HEK293 (cell line): ENCODE measurements around the gene GRHL3.

Source experiments
- IKZF3 ChIP-seq: fragments of 450-650 bp; IDR thresholded peaks from 2 replicates; pipeline ENCODE4 v1.5.0; 2018; ENCODE audit warnings: missing biosample characterization, mild to moderate bottlenecking, missing genetic modification characterization, moderate library complexity
- ZNF768 ChIP-seq: fragments of 450-650 bp; formaldehyde crosslinking; IDR thresholded peaks from 2 replicates; pipeline ENCODE4 v1.5.1; 2018; ENCODE audit warnings: missing biosample characterization, mild to moderate bottlenecking, missing genetic modification characterization
- ZNF830 ChIP-seq: fragments of 450-650 bp; IDR thresholded peaks from 2 replicates; pipeline ENCODE4 v1.5.0; 2018; ENCODE audit warnings: missing biosample characterization, missing genetic modification characterization, low read depth, mild to moderate bottlenecking, moderate library complexity
- ZSCAN16 ChIP-seq: fragments of 450-650 bp; formaldehyde crosslinking; IDR thresholded peaks from 2 replicates; pipeline ENCODE4 v1.5.1; 2016; ENCODE audit warnings: missing biosample characterization, missing genetic modification characterization
- TF ChIP-seq, protein P1 (sequence below): fragments of 450-650 bp; formaldehyde crosslinking; conservative IDR thresholded peaks from 2 replicates; pipeline ENCODE4 v1.5.1; 2016; ENCODE audit warnings: low read depth, missing biosample characterization, missing genetic modification characterization
- TF ChIP-seq, protein P2 (sequence below): fragments of 450-650 bp; formaldehyde crosslinking; IDR thresholded peaks from 2 replicates; pipeline ENCODE4 v1.5.1; 2016; ENCODE audit warnings: missing biosample characterization, missing genetic modification characterization
- TF ChIP-seq, protein P3 (sequence below): fragments of 450-650 bp; formaldehyde crosslinking; IDR thresholded peaks from 2 replicates; pipeline ENCODE4 v1.5.1; 2016; ENCODE audit warnings: missing biosample characterization, missing genetic modification characterization
- TF ChIP-seq, protein P4 (sequence below): fragments of 450-650 bp; formaldehyde crosslinking; IDR thresholded peaks from 2 replicates; pipeline ENCODE4 v1.5.1; 2016; ENCODE audit warnings: missing biosample characterization, missing genetic modification characterization, low read depth
- TF ChIP-seq, protein P5 (sequence below): fragments of 450-650 bp; formaldehyde crosslinking; IDR thresholded peaks from 2 replicates; pipeline ENCODE4 v1.5.1; 2016; ENCODE audit warnings: missing biosample characterization, missing genetic modification characterization

GRHL3 gene

DNA sequence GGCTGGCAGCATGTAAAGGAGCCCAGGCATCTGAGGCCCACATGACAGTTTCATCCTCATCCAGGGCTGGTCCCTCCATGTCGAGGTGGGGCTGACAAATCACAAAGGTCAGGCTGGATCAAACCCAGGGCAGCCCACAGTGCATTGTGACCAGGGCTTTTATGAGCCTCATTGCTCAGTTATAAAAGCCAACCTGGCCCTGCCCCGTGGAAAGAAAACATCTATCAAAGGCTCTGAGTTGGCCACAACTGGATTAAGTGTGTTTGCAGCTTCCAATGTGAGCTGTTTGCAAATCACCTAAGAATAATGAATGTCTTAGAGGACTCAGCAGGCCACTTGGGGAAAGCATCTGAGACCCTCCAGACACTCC lies 45.4 kb downstream of the GRHL3 start (continued):
- TF ChIP-seq IKZF3 (tag by site-specific recombination): no peak
- TF ChIP-seq, protein P1, sequence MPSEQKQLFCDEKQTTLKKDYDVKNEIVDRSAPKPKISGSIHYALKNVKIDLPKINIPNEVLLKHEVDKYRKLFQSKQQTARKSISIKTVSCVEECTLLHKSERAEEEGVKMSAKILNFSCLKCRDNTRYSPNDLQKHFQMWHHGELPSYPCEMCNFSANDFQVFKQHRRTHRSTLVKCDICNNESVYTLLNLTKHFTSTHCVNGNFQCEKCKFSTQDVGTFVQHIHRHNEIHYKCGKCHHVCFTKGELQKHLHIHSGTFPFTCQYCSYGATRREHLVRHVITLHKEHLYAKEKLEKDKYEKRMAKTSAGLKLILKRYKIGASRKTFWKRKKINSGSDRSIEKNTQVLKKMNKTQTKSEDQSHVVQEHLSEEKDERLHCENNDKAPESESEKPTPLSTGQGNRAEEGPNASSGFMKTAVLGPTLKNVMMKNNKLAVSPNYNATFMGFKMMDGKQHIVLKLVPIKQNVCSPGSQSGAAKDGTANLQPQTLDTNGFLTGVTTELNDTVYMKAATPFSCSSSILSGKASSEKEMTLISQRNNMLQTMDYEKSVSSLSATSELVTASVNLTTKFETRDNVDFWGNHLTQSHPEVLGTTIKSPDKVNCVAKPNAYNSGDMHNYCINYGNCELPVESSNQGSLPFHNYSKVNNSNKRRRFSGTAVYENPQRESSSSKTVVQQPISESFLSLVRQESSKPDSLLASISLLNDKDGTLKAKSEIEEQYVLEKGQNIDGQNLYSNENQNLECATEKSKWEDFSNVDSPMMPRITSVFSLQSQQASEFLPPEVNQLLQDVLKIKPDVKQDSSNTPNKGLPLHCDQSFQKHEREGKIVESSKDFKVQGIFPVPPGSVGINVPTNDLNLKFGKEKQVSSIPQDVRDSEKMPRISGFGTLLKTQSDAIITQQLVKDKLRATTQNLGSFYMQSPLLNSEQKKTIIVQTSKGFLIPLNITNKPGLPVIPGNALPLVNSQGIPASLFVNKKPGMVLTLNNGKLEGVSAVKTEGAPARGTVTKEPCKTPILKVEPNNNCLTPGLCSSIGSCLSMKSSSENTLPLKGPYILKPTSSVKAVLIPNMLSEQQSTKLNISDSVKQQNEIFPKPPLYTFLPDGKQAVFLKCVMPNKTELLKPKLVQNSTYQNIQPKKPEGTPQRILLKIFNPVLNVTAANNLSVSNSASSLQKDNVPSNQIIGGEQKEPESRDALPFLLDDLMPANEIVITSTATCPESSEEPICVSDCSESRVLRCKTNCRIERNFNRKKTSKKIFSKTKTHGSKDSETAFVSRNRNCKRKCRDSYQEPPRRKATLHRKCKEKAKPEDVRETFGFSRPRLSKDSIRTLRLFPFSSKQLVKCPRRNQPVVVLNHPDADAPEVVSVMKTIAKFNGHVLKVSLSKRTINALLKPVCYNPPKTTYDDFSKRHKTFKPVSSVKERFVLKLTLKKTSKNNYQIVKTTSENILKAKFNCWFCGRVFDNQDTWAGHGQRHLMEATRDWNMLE (tag by site-specific recombination): no peak
- no peak for TF ChIP-seq ZNF830 (tag by site-specific recombination)
- TF ChIP-seq ZSCAN16 (tag by site-specific recombination): peak; percentile 66; the same call in 1 of the 2 replicates
- TF ChIP-seq, protein P2, sequence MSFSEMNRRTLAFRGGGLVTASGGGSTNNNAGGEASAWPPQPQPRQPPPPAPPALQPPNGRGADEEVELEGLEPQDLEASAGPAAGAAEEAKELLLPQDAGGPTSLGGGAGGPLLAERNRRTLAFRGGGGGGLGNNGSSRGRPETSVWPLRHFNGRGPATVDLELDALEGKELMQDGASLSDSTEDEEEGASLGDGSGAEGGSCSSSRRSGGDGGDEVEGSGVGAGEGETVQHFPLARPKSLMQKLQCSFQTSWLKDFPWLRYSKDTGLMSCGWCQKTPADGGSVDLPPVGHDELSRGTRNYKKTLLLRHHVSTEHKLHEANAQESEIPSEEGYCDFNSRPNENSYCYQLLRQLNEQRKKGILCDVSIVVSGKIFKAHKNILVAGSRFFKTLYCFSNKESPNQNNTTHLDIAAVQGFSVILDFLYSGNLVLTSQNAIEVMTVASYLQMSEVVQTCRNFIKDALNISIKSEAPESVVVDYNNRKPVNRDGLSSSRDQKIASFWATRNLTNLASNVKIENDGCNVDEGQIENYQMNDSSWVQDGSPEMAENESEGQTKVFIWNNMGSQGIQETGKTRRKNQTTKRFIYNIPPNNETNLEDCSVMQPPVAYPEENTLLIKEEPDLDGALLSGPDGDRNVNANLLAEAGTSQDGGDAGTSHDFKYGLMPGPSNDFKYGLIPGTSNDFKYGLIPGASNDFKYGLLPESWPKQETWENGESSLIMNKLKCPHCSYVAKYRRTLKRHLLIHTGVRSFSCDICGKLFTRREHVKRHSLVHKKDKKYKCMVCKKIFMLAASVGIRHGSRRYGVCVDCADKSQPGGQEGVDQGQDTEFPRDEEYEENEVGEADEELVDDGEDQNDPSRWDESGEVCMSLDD (tag by site-specific recombination): no peak
- TF ChIP-seq, protein P3, sequence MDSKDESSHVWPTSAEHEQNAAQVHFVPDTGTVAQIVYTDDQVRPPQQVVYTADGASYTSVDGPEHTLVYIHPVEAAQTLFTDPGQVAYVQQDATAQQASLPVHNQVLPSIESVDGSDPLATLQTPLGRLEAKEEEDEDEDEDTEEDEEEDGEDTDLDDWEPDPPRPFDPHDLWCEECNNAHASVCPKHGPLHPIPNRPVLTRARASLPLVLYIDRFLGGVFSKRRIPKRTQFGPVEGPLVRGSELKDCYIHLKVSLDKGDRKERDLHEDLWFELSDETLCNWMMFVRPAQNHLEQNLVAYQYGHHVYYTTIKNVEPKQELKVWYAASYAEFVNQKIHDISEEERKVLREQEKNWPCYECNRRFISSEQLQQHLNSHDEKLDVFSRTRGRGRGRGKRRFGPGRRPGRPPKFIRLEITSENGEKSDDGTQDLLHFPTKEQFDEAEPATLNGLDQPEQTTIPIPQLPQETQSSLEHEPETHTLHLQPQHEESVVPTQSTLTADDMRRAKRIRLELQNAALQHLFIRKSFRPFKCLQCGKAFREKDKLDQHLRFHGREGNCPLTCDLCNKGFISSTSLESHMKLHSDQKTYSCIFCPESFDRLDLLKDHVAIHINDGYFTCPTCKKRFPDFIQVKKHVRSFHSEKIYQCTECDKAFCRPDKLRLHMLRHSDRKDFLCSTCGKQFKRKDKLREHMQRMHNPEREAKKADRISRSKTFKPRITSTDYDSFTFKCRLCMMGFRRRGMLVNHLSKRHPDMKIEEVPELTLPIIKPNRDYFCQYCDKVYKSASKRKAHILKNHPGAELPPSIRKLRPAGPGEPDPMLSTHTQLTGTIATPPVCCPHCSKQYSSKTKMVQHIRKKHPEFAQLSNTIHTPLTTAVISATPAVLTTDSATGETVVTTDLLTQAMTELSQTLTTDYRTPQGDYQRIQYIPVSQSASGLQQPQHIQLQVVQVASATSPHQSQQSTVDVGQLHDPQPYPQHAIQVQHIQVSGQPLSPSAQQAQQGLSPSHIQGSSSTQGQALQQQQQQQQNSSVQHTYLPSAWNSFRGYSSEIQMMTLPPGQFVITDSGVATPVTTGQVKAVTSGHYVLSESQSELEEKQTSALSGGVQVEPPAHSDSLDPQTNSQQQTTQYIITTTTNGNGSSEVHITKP (tag by site-specific recombination): no peak
- TF ChIP-seq, protein P4, sequence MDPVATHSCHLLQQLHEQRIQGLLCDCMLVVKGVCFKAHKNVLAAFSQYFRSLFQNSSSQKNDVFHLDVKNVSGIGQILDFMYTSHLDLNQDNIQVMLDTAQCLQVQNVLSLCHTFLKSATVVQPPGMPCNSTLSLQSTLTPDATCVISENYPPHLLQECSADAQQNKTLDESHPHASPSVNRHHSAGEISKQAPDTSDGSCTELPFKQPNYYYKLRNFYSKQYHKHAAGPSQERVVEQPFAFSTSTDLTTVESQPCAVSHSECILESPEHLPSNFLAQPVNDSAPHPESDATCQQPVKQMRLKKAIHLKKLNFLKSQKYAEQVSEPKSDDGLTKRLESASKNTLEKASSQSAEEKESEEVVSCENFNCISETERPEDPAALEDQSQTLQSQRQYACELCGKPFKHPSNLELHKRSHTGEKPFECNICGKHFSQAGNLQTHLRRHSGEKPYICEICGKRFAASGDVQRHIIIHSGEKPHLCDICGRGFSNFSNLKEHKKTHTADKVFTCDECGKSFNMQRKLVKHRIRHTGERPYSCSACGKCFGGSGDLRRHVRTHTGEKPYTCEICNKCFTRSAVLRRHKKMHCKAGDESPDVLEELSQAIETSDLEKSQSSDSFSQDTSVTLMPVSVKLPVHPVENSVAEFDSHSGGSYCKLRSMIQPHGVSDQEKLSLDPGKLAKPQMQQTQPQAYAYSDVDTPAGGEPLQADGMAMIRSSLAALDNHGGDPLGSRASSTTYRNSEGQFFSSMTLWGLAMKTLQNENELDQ (tag by site-specific recombination): no peak
- TF ChIP-seq ZNF768 (tag by site-specific recombination): no peak
- TF ChIP-seq, protein P5, sequence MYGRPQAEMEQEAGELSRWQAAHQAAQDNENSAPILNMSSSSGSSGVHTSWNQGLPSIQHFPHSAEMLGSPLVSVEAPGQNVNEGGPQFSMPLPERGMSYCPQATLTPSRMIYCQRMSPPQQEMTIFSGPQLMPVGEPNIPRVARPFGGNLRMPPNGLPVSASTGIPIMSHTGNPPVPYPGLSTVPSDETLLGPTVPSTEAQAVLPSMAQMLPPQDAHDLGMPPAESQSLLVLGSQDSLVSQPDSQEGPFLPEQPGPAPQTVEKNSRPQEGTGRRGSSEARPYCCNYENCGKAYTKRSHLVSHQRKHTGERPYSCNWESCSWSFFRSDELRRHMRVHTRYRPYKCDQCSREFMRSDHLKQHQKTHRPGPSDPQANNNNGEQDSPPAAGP (tag by site-specific recombination): no peak
